Lower leg skin (tissue), 3 donors: ENCODE measurements around the gene BUB1B.

Experiments
- POLR2A ChIP-seq, 2 donors: fragments of 450-650 bp; IDR thresholded peaks; one replicate each; pipeline ENCODE4 v1.6.1; 2016 to 2017; ENCODE audit warnings: antibody characterized with exemption in 2 of 2, mild to moderate bottlenecking in 1 of 2, moderate library complexity in 1 of 2
- TF ChIP-seq, protein P1 (sequence below), 3 donors: fragments of 450-650 bp; IDR thresholded peaks; one replicate each; pipeline ENCODE4 v1.5.1; 2016; ENCODE audit warnings: antibody characterized with exemption in 3 of 3, mild to moderate bottlenecking in 3 of 3, moderate library complexity in 2 of 3

DNA sequence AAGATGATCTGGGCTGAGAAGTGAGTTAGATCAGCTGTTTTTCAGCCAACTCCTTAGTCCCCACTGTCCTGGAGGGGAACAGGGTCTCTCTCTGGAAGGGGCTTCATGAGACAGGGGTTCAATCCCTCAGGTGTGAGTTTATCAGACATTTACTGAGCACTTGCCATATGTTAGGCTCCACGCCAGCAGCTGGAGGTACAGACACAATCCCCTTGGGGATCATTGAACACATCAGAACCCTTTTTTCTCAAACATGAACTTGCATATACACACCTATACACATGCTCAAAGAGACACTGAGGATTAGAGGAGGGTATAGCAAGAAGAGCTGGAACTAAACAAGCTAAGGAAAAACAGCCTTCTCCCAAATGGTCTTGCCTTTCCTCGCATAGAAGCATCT is 46.7 kb upstream of the BUB1B start:
- TF ChIP-seq, protein P1, sequence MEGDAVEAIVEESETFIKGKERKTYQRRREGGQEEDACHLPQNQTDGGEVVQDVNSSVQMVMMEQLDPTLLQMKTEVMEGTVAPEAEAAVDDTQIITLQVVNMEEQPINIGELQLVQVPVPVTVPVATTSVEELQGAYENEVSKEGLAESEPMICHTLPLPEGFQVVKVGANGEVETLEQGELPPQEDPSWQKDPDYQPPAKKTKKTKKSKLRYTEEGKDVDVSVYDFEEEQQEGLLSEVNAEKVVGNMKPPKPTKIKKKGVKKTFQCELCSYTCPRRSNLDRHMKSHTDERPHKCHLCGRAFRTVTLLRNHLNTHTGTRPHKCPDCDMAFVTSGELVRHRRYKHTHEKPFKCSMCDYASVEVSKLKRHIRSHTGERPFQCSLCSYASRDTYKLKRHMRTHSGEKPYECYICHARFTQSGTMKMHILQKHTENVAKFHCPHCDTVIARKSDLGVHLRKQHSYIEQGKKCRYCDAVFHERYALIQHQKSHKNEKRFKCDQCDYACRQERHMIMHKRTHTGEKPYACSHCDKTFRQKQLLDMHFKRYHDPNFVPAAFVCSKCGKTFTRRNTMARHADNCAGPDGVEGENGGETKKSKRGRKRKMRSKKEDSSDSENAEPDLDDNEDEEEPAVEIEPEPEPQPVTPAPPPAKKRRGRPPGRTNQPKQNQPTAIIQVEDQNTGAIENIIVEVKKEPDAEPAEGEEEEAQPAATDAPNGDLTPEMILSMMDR (IDR thresholded peaks at IDR 0.05), result no peak
- no peak for TF ChIP-seq POLR2A (IDR thresholded peaks at IDR 0.05)
